Glutamatergic neuron (in vitro differentiated cells): Measurements from ENCODE around the gene FBN3. TPM values are rescaled to one million over a fixed set of nuclear protein-coding genes. Genes with fewer than 3 reads are reported as not detected.

Source experiments
- DNase-seq: peaks from one replicate; pipeline ENCODE4 v3.0.0; 2022
- H3K27ac Mint-ChIP-seq: one replicate; pipeline ENCODE4 v1.8.0; 2020; ENCODE audit warnings: mild to moderate bottlenecking, mixed read lengths, inconsistent platforms; ENCODE audit not compliant: unreplicated experiment
- H3K27me3 Mint-ChIP-seq: one replicate; pipeline ENCODE4 v1.8.0; 2020; ENCODE audit warnings: mild to moderate bottlenecking, moderate library complexity, mixed read lengths, inconsistent platforms; ENCODE audit not compliant: unreplicated experiment
- H3K36me3 Mint-ChIP-seq: one replicate; pipeline ENCODE4 v1.8.0; 2020; ENCODE audit warnings: mild to moderate bottlenecking, mixed read lengths, inconsistent platforms; ENCODE audit not compliant: unreplicated experiment
- H3K4me1 Mint-ChIP-seq: one replicate; pipeline ENCODE4 v1.8.0; 2020; ENCODE audit warnings: mild to moderate bottlenecking, low read depth, mixed read lengths, inconsistent platforms; ENCODE audit not compliant: unreplicated experiment
- H3K4me3 Mint-ChIP-seq: one replicate; pipeline ENCODE4 v1.8.0; 2020; ENCODE audit warnings: mild to moderate bottlenecking, mixed read lengths, inconsistent platforms; ENCODE audit not compliant: unreplicated experiment
- H3K9me3 Mint-ChIP-seq: one replicate; pipeline ENCODE4 v1.8.0; 2020; ENCODE audit warnings: mild to moderate bottlenecking, moderate library complexity, mixed read lengths, inconsistent platforms; ENCODE audit not compliant: unreplicated experiment
- total RNA-seq: library from RNA; stranded (reverse); fragmentation: NEBNext Ultra II Directional; extraction: Animal tissue kit (Norgen Biotek cat#: 25700); gene quantifications from one replicate; pipeline ENCODE4 v1.2.1, GENCODE V29; 2021; ENCODE audit not compliant: unreplicated experiment
- TF ChIP-seq, protein P1 (sequence below): fragments of 200-600 bp; sonication (generic); IDR thresholded peaks from one replicate; pipeline ENCODE4 v1.5.0; 2021; ENCODE audit not compliant: partially characterized antibody, unreplicated experiment

Gene FBN3
- total RNA-seq, 1 donor from 2014 or later = 18.3 TPM

DNA sequence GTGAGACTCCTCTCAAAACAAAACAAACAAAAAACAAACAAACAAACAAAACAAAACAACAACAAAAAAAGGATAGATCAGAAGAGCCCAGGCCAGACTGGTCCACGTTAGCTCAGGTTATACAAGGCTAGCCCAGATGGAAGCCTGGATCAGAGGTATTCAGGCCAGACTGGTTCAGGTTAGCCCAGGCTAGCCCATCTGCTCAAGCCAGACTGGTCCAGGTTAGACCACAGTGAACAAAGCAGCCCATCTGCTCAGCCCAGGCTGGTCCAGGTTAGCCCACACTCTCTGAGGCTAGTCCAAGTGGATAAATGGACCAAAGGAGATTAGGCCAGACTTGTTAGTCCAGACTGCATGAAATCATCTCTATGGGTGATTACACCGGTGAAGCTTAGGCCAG, 55.7 kb downstream of the FBN3 start:
- Mint-ChIP-seq H3K27ac (no peak overlapping the region), H3K4me3 (no peak overlapping the region)

DNA sequence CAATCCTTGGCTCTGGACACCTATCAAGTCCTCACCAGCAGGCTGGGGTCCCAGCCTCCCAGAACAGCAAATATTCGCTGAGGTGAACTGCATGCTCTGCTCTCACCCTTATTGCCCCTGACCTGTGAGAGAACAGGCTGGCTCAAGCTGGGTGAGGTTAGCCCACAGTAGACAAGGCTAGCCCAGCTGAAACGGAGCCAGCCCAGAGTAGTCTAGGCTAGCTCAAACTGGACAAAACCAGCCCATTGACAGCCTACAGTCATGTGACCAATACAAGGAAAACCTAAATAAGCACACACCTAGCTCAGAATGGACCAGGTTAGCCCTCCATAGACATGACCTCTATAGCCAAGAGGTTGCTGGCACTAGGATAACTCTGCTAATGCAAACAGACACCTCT, 58.4 kb downstream of the FBN3 start:
- Mint-ChIP-seq H3K27ac (no peak overlapping the region), H3K4me1 (no peaks in the 10 kb centered on the region), H3K9me3 (peaks cover 5% of the 10 kb centered on the region), H3K27me3 (peaks cover 3% of the 10 kb centered on the region), H3K4me3 (no peak overlapping the region), H3K36me3 (peaks cover 15% of the 10 kb centered on the region)
- no peak for DNase-seq
- TF ChIP-seq, protein P1, sequence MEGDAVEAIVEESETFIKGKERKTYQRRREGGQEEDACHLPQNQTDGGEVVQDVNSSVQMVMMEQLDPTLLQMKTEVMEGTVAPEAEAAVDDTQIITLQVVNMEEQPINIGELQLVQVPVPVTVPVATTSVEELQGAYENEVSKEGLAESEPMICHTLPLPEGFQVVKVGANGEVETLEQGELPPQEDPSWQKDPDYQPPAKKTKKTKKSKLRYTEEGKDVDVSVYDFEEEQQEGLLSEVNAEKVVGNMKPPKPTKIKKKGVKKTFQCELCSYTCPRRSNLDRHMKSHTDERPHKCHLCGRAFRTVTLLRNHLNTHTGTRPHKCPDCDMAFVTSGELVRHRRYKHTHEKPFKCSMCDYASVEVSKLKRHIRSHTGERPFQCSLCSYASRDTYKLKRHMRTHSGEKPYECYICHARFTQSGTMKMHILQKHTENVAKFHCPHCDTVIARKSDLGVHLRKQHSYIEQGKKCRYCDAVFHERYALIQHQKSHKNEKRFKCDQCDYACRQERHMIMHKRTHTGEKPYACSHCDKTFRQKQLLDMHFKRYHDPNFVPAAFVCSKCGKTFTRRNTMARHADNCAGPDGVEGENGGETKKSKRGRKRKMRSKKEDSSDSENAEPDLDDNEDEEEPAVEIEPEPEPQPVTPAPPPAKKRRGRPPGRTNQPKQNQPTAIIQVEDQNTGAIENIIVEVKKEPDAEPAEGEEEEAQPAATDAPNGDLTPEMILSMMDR = no peak

More for the DNA sequence above, 55.7 kb downstream of the FBN3 start:
- Mint-ChIP-seq H3K27me3 (peaks cover 7% of the 10 kb centered on the region), H3K4me1 (peaks cover 6% of the 10 kb centered on the region), H3K36me3 (peaks cover 31% of the 10 kb centered on the region), H3K9me3 (peaks cover 13% of the 10 kb centered on the region)
- TF ChIP-seq, protein P1 = no peak
- no peak for DNase-seq

DNA sequence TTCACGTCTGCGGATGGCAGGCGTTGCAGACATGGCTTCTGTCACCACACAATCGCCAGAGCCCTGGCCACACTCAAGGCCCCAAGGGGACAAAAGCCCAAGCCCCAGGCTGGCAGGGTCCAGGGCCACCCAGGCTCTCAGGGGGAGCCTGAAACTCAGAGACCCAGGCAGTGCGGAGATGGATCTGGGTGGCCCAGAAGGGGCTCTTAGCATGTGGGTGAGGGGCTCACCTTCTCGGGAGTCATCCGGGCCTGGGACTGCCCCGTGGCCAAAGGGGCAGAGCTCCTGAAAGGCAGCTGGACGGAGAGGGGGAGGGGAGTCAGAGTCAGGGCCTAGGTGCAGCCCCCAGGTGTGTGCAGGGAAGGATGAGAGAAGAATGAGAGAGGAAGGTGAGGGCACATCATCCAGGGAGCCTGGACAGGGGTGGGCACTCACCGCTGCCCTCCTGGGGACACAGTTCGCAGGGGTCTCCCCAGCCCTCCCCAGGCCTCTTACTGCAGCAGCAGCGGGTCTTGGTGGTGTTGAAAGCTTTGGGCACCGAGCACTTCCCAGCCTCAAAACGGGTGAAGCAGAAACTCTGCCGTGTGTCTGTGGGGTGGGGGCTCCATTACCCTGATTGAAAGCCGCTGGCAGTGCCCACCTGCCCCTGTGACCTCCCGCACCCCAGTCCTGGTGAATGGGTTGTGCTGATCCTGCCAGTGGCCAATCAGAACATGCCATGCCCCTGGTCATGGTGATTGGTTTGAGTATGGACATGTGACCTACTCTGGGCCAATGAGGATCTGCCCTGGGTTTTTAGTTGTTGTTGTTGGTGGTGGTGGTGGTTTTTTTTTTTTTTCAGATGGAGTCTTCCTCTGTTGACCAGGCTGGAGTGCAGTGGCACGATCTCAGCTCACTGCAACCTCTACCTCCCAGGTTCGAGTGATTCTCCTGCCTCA, 59.5 kb downstream of the FBN3 start:
- H3K27me3 Mint-ChIP-seq = peaks cover 5% of the 10 kb centered on the region
- H3K27ac Mint-ChIP-seq = no peak overlapping the region
- H3K36me3 Mint-ChIP-seq = peaks cover 14% of the 10 kb centered on the region
- DNase-seq = no peak
- TF ChIP-seq, protein P1 = no peak
- H3K4me3 Mint-ChIP-seq = no peak overlapping the region
- peaks cover 3% of the 10 kb centered on the region for H3K9me3 Mint-ChIP-seq
- no peaks in the 10 kb centered on the region for H3K4me1 Mint-ChIP-seq

DNA sequence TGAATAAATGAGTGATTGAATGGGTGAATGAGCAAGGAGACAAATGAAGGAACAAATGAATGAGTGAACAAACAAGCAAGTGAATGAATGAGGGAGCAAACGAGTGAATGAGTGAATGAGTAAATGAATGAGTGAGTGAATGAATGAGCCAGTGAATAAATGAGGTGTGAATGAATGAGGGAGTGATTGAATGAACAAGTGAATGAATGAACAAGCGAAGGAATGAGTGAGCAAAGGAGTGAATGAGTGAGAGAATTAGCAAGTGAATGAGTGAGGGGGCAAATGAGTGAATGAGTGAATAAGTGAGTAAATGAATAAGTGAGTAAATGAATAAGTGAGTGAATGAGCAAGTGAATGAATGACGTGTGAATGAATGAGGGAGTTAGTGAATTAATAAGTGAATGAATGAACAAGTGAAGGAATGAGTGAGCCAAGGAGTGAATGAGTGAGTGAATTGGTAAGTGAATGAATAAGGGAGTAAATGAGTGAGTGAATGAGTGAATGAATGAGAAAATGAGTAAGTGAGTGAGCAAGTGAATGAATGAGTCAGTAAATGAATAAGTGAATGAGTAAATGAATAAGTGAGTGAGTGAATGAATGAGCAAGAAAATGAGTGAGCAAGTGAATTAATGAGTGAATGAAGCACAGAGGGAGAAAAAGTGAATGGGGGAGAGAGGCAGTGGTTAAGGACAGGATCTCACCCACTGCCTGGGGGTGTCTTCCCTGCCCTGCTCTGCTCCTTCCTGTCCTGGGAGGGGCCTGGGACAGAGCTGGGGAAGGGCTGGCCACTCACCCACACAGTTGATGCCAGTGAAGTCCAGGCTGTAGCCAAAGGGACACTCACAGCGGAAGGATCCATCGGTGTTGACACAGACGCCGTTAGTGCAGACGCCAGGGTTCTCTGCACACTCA, 60.4 kb downstream of the FBN3 start:
- Mint-ChIP-seq H3K4me3 (no peak overlapping the region), H3K4me1 (no peaks in the 10 kb centered on the region), H3K27ac (no peak overlapping the region), H3K9me3 (peaks cover 1% of the 10 kb centered on the region), H3K27me3 (peaks cover 6% of the 10 kb centered on the region), H3K36me3 (peaks cover 6% of the 10 kb centered on the region)
- TF ChIP-seq, protein P1 = no peak
- DNase-seq = no peak
